ENCODE data around the gene MFN2.

DNA sequence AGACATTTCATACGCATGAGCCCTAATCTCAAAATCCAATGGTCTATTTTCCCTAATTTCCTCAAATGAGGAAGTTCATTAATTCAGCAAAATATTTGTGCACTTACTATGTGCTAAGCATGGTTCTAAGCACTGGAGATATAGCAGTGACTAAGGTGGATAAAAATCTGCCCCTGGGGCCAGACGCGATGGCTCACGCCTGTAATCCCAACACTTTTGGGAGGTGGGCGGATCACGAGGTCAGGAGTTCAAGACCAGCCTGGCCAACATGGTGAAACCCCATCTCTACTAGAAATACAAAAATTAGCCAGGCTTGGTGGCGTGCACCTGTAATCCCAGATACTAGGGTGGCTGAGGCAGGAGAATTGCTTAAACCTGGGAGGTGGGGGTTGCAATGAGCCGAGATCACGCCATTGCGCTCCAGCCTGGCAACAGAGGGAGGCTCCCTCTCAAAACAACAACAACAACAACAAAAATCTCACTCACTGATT, 34.8 kb downstream of the MFN2 start:
- TF ChIP-seq, protein P1, sequence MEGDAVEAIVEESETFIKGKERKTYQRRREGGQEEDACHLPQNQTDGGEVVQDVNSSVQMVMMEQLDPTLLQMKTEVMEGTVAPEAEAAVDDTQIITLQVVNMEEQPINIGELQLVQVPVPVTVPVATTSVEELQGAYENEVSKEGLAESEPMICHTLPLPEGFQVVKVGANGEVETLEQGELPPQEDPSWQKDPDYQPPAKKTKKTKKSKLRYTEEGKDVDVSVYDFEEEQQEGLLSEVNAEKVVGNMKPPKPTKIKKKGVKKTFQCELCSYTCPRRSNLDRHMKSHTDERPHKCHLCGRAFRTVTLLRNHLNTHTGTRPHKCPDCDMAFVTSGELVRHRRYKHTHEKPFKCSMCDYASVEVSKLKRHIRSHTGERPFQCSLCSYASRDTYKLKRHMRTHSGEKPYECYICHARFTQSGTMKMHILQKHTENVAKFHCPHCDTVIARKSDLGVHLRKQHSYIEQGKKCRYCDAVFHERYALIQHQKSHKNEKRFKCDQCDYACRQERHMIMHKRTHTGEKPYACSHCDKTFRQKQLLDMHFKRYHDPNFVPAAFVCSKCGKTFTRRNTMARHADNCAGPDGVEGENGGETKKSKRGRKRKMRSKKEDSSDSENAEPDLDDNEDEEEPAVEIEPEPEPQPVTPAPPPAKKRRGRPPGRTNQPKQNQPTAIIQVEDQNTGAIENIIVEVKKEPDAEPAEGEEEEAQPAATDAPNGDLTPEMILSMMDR (conservative IDR thresholded peaks at IDR 0.05; ENCODE audit: low read depth in 2 of 2) = no peak
- TF ChIP-seq CREB1 (CRISPR knock-in tag; IDR thresholded peaks at IDR 0.05; ENCODE audit: low read depth) = no peak
